Stimulated activated CD4-positive, alpha-beta T cell treated with anti-CD3 and anti-CD28 coated beads, Interleukin-4, amount 100 ng/mL, for 24 hours (primary cell): Measurements from ENCODE around the gene RPUSD4.

Experiments
- DNase-seq: peaks from one replicate; pipeline ENCODE4 v3.0.0-alpha.2; 2020

Gene RPUSD4

DNA sequence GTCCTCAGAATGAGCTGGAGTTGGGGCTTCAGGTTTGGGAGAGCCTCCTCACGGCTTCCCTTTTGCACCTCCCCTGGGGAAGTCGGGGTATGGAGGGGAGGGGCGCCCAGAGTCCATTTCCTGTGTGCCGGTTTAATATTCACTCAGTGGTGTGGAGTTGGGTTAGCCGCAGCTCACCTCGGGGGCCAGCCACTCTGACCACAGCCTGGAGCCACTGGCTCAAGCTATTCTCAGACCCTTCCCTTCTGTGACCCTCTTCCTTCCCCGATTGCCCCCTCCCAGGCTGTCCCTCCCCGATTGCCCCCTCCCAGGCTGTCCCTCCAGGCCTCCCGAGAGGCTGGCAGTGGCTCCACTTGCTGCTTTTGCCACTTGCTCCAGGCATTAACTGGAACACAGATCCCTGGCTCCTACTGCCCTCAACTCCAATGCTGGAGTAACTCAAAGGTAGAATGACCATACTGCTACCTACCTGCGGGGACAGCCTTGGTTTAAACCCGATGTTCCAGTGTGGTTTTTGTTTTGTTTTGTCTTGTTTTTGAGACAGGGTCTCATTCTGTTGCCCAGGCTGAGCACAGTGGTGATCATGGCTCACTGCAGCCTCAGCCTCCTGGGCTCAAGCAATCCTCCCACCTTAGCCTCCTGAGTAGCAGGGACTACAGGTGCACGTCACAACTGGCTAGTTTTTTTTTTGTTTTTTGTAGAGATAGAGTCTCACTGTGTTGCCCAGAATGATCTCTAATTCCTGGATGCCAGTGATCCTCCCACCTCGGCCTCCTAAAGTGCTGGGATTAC lies 29.3 kb downstream of the RPUSD4 start:
- DNase-seq: no peak

DNA sequence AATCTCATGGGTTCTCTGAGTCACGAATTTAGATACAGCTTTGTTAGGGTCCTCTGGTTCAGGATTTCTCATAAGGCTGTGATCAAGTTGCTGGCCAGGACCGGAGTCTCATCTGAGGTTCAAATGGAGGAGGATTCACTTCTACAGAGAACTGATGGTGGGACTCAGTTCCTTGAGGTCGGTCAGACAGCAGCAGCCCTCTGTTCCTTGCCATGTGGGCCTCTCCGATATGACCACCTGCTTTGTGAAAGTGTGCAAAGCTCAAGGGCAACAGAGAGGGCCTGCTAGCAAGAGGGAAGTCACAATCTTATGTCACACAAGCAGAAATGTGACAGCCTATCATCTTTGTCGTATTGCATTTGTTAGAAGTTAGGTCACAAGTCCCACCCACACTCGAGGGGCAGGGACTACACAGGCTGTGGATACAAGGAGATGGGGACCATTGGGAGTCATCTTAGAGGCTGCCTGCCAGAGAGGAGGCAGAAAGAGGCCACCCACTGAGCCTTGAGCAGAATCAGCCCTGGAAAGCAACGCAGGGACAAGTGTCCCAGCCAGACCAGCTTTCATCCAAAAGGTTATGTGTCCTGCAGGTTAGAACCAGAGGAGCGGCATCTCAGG lies 34.5 kb downstream of the RPUSD4 start:
- no peak for DNase-seq

DNA sequence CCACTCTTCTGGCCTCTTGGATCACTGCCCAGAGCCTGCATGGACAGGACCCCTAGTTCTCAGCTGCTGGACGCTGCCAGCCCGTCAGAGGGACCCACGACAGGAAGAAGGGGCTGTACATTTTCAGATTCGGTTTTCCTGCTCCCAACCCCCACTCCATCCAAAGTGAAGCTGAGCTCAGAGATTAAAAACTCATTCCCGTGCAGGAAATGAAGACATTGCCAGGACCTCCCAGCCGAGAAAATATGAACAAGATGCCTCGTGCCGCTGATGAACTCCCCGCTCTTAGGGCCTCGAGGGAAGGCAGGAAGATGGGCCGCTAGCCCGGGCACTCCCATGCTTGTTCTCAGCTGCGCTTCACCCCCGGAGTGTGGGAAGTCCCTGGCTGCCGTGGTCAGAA lies 36.1 kb downstream of the RPUSD4 start:
- no peak for DNase-seq

DNA sequence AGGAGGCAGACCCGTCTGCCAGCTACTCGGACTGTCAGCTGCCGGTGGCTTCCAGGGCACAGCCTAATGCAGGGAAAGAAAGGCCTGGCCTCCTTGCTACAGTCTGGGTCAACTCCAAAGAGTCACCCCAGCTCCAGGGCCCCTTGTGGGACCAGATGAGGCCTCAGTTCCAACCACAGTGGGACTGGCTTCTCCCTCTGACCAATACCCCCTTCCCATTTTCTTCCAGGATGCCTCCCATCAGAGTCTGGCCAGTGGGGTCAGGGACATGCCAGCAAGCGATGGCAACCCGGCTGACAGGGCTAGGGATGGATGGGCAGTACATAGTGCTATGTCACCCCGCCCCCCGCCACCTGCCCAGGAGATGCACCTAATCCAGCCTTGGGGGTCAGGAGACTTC lies 36.6 kb downstream of the RPUSD4 start:
- no peak for DNase-seq

DNA sequence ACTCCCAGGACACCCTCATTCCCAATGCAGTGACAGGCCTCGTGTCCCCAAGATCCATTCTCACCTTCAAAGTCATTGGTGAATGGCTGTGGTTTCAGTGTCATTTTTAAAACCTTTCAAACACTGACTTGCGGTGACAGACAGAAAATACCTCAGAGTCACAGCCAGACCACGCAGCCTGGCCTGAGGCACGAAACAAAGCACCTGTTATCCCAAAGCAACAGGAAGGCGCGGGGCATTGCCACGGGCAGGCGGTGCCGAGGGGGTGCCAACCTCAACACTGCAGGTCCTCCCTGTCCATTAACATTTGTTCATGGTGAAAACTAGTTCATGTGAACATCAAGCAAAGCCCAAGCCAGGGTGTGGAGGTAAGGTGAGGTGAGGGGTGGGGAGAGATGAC lies 38.2 kb downstream of the RPUSD4 start:
- no peak for DNase-seq

DNA sequence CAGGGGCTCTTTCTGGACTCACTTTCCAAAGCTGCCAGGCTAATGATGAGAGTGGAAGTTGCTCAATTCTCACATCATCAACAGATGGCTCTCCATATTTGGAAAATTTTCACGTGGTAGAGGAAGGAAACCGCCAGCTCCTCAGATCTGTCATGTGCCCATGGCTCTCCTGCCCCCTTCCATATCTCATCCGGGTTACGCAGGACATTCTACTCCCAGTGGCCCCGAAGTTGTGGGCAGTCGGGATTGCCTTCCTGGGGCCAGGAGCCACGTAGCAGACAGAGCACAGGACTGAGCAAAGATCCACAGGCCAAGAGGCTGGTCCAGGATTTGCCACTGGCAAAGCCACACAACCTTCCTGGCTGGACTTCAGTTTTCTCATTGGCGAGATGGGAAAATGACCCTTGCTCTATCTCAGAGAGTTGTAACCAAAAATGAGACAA lies 38.8 kb downstream of the RPUSD4 start:
- DNase-seq: no peak

DNA sequence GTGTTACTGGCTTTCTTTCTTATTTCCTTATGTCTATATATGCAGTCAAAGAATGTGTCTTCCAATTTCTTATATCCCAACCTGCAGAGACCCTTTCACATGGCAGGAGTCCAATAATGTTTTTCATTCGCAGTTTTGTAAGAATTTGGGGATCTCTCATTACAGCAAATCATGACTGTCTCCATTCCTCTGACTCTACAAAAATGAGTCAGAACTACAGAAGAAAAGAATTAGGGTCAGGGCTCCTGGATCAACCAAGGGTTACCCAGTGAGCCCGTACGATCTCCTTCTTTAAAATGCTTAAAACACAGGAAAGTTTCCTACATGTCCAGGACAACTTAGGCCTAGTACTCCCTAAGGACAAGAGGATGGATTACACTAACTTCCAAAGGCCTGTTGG lies 42.2 kb downstream of the RPUSD4 start:
- no peak for DNase-seq

DNA sequence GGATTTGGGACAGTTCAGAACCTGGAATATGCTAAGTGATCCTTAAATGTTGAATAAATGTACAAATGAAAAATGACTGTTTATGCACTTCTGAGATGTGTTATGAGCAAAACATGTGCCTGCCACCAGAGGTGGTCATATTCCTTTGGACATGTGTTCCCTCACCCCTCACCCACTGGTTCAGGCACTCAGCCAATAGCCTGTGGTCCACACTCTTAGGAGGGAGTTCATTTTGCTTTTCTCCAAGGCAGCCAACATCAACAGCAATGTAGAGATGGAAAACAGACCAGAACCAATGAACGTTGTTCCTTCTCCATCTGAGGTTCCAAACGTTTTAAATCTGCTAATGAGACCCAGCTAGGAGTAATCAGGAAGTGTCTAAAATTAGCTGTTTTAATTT lies 44.0 kb downstream of the RPUSD4 start:
- DNase-seq: no peak

DNA sequence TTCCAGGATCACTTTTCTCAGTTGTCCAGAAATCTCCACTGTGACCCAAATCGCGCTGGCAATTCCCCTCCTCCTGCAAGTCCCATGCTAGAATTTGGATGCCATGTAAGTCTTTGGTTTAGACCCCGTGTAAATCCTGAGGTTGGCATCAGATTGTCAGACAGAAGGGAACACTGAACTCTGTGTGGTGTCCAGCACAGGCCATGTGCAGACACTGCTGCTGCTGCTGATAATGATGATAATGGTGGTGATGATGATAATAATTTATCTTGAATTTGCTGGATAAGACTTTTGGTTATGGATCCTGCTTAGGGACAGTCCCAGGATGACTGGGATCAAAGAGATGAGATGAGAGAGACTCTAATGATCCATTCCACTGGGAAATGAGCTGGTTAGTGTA lies 45.0 kb downstream of the RPUSD4 start:
- DNase-seq: no peak

DNA sequence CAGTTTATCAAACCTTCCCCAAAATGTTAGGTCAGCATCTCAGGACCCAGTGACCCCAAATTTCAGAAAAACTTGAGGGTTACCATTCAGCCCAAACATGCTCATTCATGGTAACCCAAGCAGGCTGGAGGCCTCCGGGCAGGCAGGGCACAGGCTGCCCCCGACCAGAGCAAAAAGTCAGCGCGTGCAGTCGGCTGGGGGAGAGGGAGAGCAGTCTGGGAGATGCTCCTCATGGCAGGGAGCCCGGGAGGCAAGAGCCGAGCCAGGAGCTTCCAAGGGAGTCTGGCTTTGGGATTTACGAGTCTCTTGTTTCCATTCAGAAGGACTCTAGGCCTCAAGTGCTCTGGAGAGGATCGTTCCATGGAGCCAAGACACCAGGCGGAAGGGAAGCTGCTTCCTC lies 45.7 kb downstream of the RPUSD4 start:
- DNase-seq: no peak

DNA sequence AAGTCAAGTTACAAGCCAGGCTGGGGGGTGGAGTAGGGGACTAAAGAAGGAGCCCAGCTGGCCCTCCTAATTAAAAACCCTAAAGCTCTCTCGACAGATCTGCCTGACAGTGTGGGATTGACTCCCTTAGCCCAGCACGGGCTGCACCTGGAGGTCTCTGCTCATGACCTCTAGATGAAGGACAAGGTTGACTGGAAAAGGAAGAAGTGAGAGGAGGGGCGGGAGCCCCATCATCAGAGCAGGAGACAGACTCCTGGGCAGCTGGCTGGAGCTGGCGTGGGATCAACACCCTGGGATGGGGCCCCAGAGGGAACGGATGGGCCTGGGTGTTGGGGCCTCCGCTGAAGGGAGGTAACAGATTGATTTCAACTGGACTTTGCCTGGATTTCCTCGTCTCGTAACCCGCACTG lies 46.1 kb downstream of the RPUSD4 start:
- no peak for DNase-seq

DNA sequence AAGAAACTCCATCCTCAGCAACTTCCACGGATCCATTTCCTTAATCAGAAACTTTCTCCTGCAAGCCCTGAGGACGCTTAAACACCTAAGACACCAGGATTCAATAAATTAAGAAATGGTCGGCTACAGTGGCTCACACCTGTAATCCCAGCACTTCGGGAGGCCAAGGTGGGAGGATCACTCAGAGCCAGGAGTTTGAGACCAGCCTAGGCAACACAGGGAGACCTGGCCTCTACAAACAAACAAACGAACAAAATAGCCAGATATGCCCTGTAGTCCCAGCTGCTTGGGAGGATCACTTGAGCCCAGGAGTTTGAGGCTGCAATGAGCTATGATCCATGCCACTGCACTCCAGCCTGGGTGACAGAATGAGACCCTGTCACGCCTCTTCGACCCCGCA lies 46.7 kb downstream of the RPUSD4 start:
- DNase-seq: no peak

DNA sequence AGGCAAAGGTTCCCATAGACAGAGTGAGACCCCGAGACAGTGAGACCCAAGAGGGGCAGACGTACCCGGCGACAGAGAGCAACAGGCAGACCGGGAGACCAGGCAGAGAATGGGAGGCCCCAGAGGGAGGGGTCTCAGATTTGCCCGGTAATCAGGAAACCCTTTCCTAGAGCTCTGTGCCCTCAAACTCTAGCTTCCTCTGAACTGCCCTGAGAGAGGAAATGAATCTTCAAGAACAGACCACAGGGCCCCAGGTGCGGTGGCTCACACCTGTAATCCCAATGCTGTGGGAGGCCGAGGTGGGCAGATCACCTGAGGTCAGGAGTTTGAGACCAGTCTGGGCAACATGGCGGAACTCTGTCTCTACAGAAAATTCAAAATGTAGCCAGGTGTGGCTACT lies 47.7 kb downstream of the RPUSD4 start:
- no peak for DNase-seq

DNA sequence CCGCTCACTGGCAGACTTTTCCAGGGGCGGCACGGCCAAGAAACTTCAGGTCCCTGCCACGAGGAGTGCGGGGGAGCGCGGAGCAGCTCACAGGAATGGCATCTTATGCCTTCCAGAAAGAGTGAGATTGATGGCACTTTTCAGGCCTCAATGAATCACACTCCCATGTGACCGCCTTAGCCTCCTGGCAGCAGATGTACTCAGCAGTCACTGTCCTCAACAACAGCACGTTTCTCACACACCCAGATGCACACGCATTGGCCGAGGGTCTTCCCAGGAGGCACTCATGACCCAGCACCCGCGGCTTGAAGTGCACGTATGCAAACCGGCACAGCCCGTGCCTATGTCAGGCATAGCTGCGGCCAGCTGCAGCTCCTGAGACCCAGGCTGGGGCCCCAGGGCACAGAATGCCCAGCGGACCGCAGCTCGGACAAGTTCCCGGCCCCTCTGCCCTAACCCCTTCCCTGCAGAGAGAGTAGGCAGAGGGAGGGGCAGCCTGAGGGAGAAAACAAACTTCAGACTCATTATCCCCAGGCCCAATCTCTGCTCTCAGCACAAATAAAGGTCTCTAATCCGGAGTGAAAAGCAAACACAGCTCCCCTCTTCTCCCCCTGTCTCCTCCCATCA lies 48.3 kb downstream of the RPUSD4 start:
- DNase-seq: no peak

DNA sequence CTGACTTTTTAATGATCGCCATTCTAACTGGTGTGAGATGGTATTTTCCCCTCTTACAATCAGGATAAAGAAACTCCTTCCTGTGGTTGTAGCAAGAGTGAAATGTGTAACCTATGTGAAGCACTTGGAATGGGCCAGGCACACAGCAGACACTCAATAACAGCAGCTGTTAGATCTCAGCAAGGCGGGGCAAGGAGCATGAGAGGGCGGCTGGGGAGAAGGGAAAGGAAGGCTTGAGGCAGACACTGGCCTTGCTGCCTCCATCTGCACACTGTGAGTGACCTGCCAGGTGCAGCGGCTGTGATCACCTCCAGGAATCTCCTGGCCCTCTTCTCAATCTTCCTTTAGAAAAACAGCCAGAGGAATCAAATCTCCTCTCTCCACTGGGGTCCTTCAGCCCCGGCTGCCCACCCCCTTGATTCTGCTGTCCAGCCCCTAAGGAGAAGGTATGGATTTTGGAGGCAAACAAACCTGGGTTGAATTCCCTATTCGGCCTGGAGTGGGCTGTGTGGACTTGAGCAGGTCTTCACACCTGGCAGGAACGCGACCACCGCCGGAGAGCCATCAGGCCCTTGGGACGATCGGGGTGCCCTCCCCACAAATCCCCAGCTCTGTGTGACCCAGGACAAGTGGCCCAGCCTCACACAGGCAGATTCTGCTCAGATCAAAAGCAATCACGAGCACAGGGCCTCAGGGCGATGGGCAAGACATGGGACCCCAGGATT lies 49.0 kb downstream of the RPUSD4 start:
- no peak for DNase-seq

DNA sequence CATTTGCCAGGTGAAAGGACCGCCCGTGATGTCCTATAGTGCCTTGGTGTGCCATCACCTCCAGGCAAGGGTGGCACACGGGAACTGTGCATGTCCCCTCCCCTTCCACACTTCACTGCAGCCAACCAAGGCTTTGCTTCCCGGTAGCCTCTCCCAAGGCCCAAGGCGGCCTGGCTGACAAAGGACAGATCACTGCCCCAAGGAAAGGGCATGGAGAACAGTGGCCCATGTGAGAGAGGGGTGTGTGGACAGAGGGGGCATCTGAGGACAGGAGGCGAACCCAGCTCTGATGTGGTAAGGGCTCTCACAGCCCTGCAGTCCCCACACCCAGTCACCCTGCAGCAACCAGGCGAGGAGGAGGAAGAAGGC lies 50.4 kb downstream of the RPUSD4 start:
- DNase-seq: no peak

DNA sequence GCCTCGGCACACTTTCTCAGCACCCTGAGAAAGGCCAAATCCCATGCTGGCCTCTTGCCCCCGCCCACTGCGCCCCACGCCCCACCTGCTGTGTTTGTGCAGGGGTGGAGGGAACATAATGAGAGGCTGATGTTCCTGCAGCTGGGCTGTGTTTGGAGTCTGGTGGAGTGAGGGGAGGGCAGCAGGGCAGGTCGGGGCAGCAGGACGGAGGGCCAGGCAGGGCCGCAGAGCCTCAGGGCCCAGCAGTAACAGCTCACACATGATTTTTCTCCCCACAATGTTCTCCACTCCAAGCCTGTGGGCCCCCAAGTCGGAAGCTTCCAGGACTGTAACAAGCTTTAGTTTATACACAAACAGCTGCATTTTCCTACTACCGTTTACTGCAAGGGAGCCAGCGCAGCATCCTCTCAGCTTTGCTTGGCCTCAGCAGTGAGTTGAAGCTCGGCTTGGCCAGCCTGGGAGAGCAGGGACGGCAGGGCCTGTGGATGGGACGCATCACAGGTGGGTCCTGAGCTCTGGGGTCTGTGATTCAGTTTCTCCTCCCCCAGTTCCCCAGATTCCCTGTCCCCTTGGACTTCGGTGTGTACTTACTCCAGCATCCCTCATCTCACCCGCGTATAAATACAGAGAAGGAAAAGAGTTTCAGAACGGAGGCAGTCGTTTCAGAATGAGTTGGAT lies 51.0 kb downstream of the RPUSD4 start:
- no peak for DNase-seq

DNA sequence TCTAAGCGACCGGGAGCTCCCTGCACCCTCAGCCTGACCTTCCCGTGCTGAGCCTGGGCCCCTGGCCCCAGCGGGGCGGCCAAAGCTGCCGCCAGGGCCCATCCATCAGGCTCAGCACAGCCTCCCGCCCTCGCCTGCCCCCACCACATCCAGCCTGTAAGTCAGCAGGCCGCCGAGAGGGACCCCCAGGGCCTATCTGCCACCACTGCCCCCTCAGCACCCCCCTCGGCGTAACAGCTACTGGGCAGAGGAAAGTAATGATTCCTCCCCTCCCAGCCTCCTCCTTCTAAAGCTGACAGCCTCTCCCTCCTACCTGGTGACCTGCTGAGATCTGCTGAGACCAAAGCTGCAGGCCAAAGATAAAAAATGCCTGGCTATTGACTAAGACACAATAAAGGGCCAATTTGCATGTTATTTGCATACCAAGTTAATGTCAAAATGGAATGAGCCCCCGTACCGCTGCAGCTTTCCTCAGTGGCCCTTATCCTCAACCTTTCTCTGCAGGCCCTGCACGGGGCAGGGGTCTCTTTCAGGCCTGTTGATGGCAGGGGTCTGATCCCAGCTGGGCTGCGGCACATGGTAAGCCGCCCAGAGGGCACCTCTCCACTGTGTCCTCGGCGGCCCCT lies 51.6 kb downstream of the RPUSD4 start:
- no peak for DNase-seq

DNA sequence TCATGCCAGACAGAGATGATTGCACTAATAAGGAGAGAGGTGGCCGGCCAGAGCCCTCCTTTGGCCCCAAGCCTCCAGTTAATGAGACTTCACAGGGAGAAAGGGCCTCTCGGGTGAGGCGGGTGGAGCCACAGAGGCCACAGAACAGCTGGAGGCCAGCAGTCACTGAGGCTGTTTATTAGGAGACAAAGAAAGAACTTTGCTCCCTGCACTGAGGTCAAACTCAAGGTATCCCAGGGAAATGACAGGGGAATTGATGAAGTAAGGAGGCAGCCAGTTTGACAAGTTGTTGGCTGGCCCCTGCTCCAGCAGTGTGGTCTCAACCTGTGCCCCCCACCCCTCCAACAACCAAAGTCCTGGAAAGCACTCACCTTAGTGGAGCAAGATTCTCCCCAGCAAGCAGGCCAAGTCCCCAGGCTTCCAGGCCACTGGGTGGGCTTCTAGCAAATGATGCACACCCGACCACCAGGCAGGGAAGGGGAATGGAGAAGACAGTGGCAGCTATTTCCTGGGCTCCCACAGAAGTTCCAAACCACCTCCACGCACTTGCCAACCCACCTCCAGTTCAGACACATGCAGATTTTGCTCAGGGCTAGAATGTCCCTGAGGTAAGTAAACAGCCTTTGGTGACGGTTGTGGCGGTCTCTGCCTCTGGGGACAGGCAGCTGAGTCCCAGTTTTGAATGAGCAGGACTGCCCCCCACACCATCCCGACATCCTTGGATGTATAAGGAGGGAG lies 53.2 kb downstream of the RPUSD4 start:
- no peak for DNase-seq

DNA sequence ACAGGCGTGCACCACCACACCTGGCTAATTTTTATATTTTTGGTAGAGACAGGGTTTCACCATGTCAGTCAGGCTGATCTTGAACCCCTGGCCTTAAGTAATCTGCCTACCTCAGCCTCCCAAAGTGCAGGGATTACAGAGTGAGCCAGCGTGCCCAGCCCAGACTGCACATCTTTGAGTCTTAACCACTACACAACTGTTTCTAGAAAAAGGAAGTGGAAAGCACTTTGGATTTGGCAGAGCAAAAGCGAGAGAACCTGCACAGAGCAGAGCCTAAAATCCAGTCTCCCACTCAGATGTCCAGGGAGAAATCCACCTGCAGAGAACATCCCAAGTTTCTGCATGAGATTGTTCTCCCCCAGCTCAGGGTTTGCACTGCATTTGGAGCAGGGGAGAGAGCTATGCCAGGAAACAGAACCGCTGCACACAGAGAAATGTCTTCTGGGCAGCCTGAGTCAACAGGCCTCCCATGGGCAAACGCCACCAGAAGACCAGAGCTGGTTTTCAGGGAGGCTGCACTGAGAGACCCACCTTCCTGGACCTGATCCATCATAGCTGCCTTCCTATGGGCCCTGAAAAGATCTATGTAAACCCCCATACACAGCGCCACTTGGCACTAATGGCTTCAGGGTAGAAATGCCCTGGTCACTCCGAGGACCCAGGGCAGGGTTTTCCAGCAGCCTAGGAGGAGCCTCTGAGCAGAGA lies 54.0 kb downstream of the RPUSD4 start:
- no peak for DNase-seq

DNA sequence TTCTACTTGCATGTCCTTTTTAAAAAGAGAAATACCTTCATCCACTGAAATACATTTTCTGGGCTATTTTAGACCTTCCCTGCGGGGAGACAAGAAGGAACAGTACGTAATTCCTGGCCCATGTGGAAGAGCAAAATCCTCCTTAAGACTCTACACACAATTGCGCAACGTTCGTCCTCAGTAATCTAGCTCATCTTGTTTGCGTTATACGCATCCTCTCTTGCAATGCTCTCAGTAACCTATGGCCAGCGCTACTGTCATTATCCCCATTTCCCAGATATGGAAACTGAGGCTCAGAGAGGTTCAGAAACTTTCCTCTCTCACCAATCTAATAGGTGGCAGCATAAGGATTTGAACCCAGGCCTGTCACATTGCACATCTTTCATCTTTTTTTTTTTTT lies 54.6 kb downstream of the RPUSD4 start:
- DNase-seq: no peak
